ENCODE results near the gene CFAP54. TPM values are rescaled to one million over a fixed set of nuclear protein-coding genes. Genes with fewer than 3 reads are reported as not detected.
"Not testable (repeated sequence)": the region's sequence is repeated elsewhere in the genome, so short reads cannot be mapped to it uniquely, and the experiment has no call there.

CFAP54 gene
- total and polyA plus RNA-seq, 2 donors: 0.41 to 6.8 TPM

- WGBS: 50% methylated on average over 5 of the region's 5 CpGs
- no peak for DNase-seq (ENCODE audit: extremely low spot score)
- H3K27ac ChIP-seq (ENCODE audit: low read depth): no peak overlapping the region
- no peaks in the 10 kb centered on the region for H3K36me3 ChIP-seq (ENCODE audit: insufficient read depth)
- H3K4me1 ChIP-seq (ENCODE audit: insufficient read depth): no peaks in the 10 kb centered on the region
- peak overlapping the region; percentile 42 for H3K4me3 ChIP-seq (ENCODE audit: low read depth, low read length)
These were observed 230.4 kb downstream of the CFAP54 start for GRCh38 chr12:96719660-96720362.

- H3K4me1 ChIP-seq (ENCODE audit: insufficient read depth): no peaks in the 10 kb centered on the region
- WGBS: 68% methylated on average over 9 of the region's 9 CpGs
- no peak for DNase-seq (ENCODE audit: extremely low spot score)
- no peaks in the 10 kb centered on the region for H3K36me3 ChIP-seq (ENCODE audit: insufficient read depth)
- H3K27ac ChIP-seq (ENCODE audit: low read depth): peak overlapping the region; percentile 16
- peak overlapping the region; percentile 42 for H3K4me3 ChIP-seq (ENCODE audit: low read depth, low read length)
These were observed 231.0 kb downstream of the CFAP54 start for GRCh38 chr12:96720363-96720705.

- not testable (repeated sequence) for H3K4me1 ChIP-seq (ENCODE audit: insufficient read depth); H3K4me3 ChIP-seq (ENCODE audit: low read depth, low read length); H3K27ac ChIP-seq (ENCODE audit: low read depth); DNase-seq (ENCODE audit: extremely low spot score); H3K36me3 ChIP-seq (ENCODE audit: insufficient read depth)
- WGBS: 93% methylated on average over 22 of the region's 23 CpGs
These were observed 240.1 kb downstream of the CFAP54 start for GRCh38 chr12:96729466-96729865.

- no peaks in the 10 kb centered on the region for H3K36me3 ChIP-seq (ENCODE audit: insufficient read depth)
- no peak overlapping the region for H3K27ac ChIP-seq (ENCODE audit: low read depth)
- no peak for DNase-seq (ENCODE audit: extremely low spot score)
- no peak overlapping the region for H3K4me3 ChIP-seq (ENCODE audit: low read depth, low read length)
- H3K4me1 ChIP-seq (ENCODE audit: insufficient read depth): no peaks in the 10 kb centered on the region
- 21% methylated on average over 2 of the region's 2 CpGs for WGBS
These were observed 240.5 kb downstream of the CFAP54 start for GRCh38 chr12:96729886-96730285.

- Histone ChIP-seq H3K4me1 (ENCODE audit: insufficient read depth) (no peaks in the 10 kb centered on the region), H3K36me3 (ENCODE audit: insufficient read depth) (no peaks in the 10 kb centered on the region), H3K27ac (ENCODE audit: low read depth) (no peak overlapping the region), H3K4me3 (ENCODE audit: low read depth, low read length) (no peak overlapping the region)
- DNase-seq (ENCODE audit: extremely low spot score): no peak
- WGBS: 65% methylated on average over 4 of the region's 4 CpGs
These were observed 254.2 kb downstream of the CFAP54 start for GRCh38 chr12:96743606-96744005.

GRCh38 chr12:96749999-96750398 lies 260.6 kb downstream of the CFAP54 start:
- Histone ChIP-seq H3K4me3 (ENCODE audit: low read depth, low read length) (no peak overlapping the region), H3K27ac (ENCODE audit: low read depth) (no peak overlapping the region), H3K4me1 (ENCODE audit: insufficient read depth) (no peaks in the 10 kb centered on the region), H3K36me3 (ENCODE audit: insufficient read depth) (no peaks in the 10 kb centered on the region)
- DNase-seq (ENCODE audit: extremely low spot score): no peak
- 85% methylated on average over 1 of the region's 1 CpG for WGBS

GRCh38 chr12:96751626-96752025 lies 262.2 kb downstream of the CFAP54 start:
- WGBS: 67% methylated on average over 4 of the region's 4 CpGs
- Histone ChIP-seq H3K4me1 (ENCODE audit: insufficient read depth) (no peaks in the 10 kb centered on the region), H3K27ac (ENCODE audit: low read depth) (no peak overlapping the region), H3K4me3 (ENCODE audit: low read depth, low read length) (no peak overlapping the region), H3K36me3 (ENCODE audit: insufficient read depth) (no peaks in the 10 kb centered on the region)
- DNase-seq (ENCODE audit: extremely low spot score): no peak

- Histone ChIP-seq H3K36me3 (ENCODE audit: insufficient read depth) (no peaks in the 10 kb centered on the region), H3K4me1 (ENCODE audit: insufficient read depth) (no peaks in the 10 kb centered on the region), H3K27ac (ENCODE audit: low read depth) (no peak overlapping the region), H3K4me3 (ENCODE audit: low read depth, low read length) (no peak overlapping the region)
- DNase-seq (ENCODE audit: extremely low spot score): no peak
- WGBS: 93% methylated on average over 2 of the region's 2 CpGs
These were observed 262.8 kb downstream of the CFAP54 start for GRCh38 chr12:96752211-96752610.

GRCh38 chr12:96766232-96766631 lies 276.9 kb downstream of the CFAP54 start:
- 81% methylated on average over 3 of the region's 3 CpGs for whole genome bisulfite sequencing
- no peaks in the 10 kb centered on the region for H3K36me3 ChIP-seq (ENCODE audit: insufficient read depth)

GRCh38 chr12:96769400-96769799 lies 280.0 kb downstream of the CFAP54 start:
- no peak for DNase-seq (ENCODE audit: extremely low spot score)
- WGBS: 83% methylated on average over 7 of the region's 7 CpGs
- H3K27ac ChIP-seq (ENCODE audit: low read depth): no peak overlapping the region
- no peak overlapping the region for H3K4me3 ChIP-seq (ENCODE audit: low read depth, low read length)
- H3K36me3 ChIP-seq (ENCODE audit: insufficient read depth): no peaks in the 10 kb centered on the region
- H3K4me1 ChIP-seq (ENCODE audit: insufficient read depth): no peaks in the 10 kb centered on the region

More at GRCh38 chr12:96766232-96766631, 276.9 kb downstream of the CFAP54 start:
- H3K27ac ChIP-seq (ENCODE audit: low read depth): no peak overlapping the region
- H3K4me1 ChIP-seq (ENCODE audit: insufficient read depth): no peaks in the 10 kb centered on the region
- no peak for DNase-seq (ENCODE audit: extremely low spot score)
- no peak overlapping the region for H3K4me3 ChIP-seq (ENCODE audit: low read depth, low read length)

- no peak overlapping the region for H3K4me3 ChIP-seq (ENCODE audit: low read depth, low read length)
- no peak overlapping the region for H3K27ac ChIP-seq (ENCODE audit: low read depth)
- no peak for DNase-seq (ENCODE audit: extremely low spot score)
- WGBS: 62% methylated on average over 3 of the region's 3 CpGs
- no peaks in the 10 kb centered on the region for H3K4me1 ChIP-seq (ENCODE audit: insufficient read depth)
- H3K36me3 ChIP-seq (ENCODE audit: insufficient read depth): no peaks in the 10 kb centered on the region
These were observed 281.1 kb downstream of the CFAP54 start for GRCh38 chr12:96770219-96771102.

GRCh38 chr12:96773031-96773430 lies 283.7 kb downstream of the CFAP54 start:
- Histone ChIP-seq H3K36me3 (ENCODE audit: insufficient read depth) (no peaks in the 10 kb centered on the region), H3K4me1 (ENCODE audit: insufficient read depth) (no peaks in the 10 kb centered on the region), H3K4me3 (ENCODE audit: low read depth, low read length) (no peak overlapping the region), H3K27ac (ENCODE audit: low read depth) (no peak overlapping the region)
- DNase-seq (ENCODE audit: extremely low spot score): no peak
- WGBS: 98% methylated on average over 2 of the region's 2 CpGs

- WGBS: 86% methylated on average over 9 of the region's 9 CpGs
- Histone ChIP-seq H3K4me1 (ENCODE audit: insufficient read depth) (no peaks in the 10 kb centered on the region), H3K27ac (ENCODE audit: low read depth) (no peak overlapping the region), H3K36me3 (ENCODE audit: insufficient read depth) (no peaks in the 10 kb centered on the region), H3K4me3 (ENCODE audit: low read depth, low read length) (no peak overlapping the region)
- no peak for DNase-seq (ENCODE audit: extremely low spot score)
These were observed 285.3 kb downstream of the CFAP54 start for GRCh38 chr12:96774496-96775256.
